Endodermal cell (in vitro differentiated cells): ENCODE data around the gene SYP. TPM values are rescaled to one million over a fixed set of nuclear protein-coding genes. Genes with fewer than 3 reads are reported as not detected.

Source experiments
- DNase-seq: peaks from one replicate; pipeline ENCODE4 v3.0.0-alpha.2; 2017
- H3K27ac ChIP-seq: 2 replicates; pipeline ENCODE4 v1.5.1; 2013; ENCODE audit warnings: mild to moderate bottlenecking, low read depth, low read length, moderate library complexity
- H3K27me3 ChIP-seq: 2 replicates; pipeline ENCODE4 v1.6.1; 2013; ENCODE audit warnings: mild to moderate bottlenecking, low read length, moderate library complexity; ENCODE audit not compliant: insufficient read depth, control insufficient read depth, poor library complexity, severe bottlenecking
- H3K36me3 ChIP-seq: 2 replicates; pipeline ENCODE4 v1.7.0; 2013; ENCODE audit warnings: mild to moderate bottlenecking, low read length, moderate library complexity; ENCODE audit not compliant: control insufficient read depth, insufficient read depth
- H3K4me1 ChIP-seq: one replicate; pipeline ENCODE4 v1.7.0; 2013; ENCODE audit warnings: low read length; ENCODE audit not compliant: control insufficient read depth, insufficient read depth
- H3K4me3 ChIP-seq: 2 replicates; pipeline ENCODE4 v1.5.1; 2013; ENCODE audit warnings: mild to moderate bottlenecking, low read length, moderate library complexity
- H3K9ac ChIP-seq: 2 replicates; pipeline ENCODE4 v1.6.1; 2013; ENCODE audit warnings: mild to moderate bottlenecking, low read length, moderate library complexity; ENCODE audit not compliant: poor library complexity, severe bottlenecking; ENCODE audit errors: extremely low read depth
- H3K9me3 ChIP-seq: 2 replicates; pipeline ENCODE4 v1.6.1; 2013; ENCODE audit warnings: mild to moderate bottlenecking, low read length, moderate library complexity; ENCODE audit not compliant: control insufficient read depth
- H3K27ac Mint-ChIP-seq: 2 replicates; pipeline ENCODE4 v1.8.0; 2020; ENCODE audit warnings: mixed read lengths
- H3K27me3 Mint-ChIP-seq: 2 replicates; pipeline ENCODE4 v1.8.0; 2021; ENCODE audit warnings: mild to moderate bottlenecking, mixed read lengths; ENCODE audit not compliant: insufficient read depth
- H3K36me3 Mint-ChIP-seq: 2 replicates; pipeline ENCODE4 v1.8.0; 2020; ENCODE audit warnings: low read depth, mixed read lengths
- H3K4me1 Mint-ChIP-seq: 2 replicates; pipeline ENCODE4 v1.8.0; 2020; ENCODE audit warnings: mixed read lengths
- H3K4me3 Mint-ChIP-seq: 2 replicates; pipeline ENCODE4 v1.8.0; 2020; ENCODE audit warnings: mild to moderate bottlenecking, moderate library complexity, mixed read lengths
- H3K9me3 Mint-ChIP-seq: 2 replicates; pipeline ENCODE4 v1.8.0; 2020; ENCODE audit warnings: mild to moderate bottlenecking, mixed read lengths
- WGBS, 2 experiments: methylation state at CpG; one replicate each; pipeline versions ENCODE4 v1.1.5 to v1.1.7; 2013; ENCODE audit warnings: missing lambda C conversion rate in 2 of 2, mixed read lengths in 1 of 2; ENCODE audit not compliant: insufficient coverage in 1 of 2, insufficient read length in 1 of 2; 5-methylcytosine and 5-hydroxymethylcytosine counted together
- total RNA-seq, 2 donors: library from RNA; stranded (reverse); fragmentation: NEBNext Ultra II Directional in 1 of 2; extraction: Animal tissue kit (Norgen Biotek cat#: 25700) in 1 of 2; gene quantifications; 2 replicates in 1 of 2; 3 replicates in 1 of 2; pipeline ENCODE4 v1.2.1, GENCODE V29; 2021
- TF ChIP-seq, protein P1 (sequence below): fragments of 200-600 bp; sonication (generic); conservative IDR thresholded peaks from 2 replicates; pipeline ENCODE4 v1.5.0; 2021; ENCODE audit warnings: antibody characterized with exemption, mild to moderate bottlenecking

SYP gene
- total RNA-seq, 2 donors from 2014 or later: 0.48 to 0.51 TPM

DNA sequence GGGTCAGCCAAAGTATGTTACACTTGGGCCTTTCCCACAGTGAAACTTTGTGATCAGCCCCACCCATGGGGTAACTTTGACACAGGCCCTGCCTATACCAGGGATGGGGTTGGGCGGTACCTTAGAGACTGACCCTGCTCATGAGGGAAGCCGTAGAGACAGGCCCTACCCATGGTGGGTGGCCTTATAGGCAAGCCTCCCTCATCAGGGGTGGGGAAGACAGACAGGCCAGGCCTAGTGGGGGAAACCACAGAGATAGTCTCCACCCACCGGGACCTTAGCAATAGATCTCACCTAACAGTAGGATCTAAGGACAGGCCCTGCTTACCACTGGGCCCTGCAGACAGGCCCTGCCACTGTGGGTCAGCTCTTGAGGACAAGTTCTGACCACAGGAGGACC, 21.5 kb downstream of the SYP start:
- H3K9me3 ChIP-seq: no peaks in the 10 kb centered on the region
- 93 to 98% methylated on average over 3 of the region's 3 CpGs for WGBS, 2 experiments
- Mint-ChIP-seq H3K4me3 (no peak overlapping the region), H3K36me3 (peaks cover 48% of the 10 kb centered on the region), H3K9me3 (peaks cover 80% of the 10 kb centered on the region), H3K27me3 (no peaks in the 10 kb centered on the region), H3K4me1 (no peaks in the 10 kb centered on the region), H3K27ac (no peak overlapping the region)
- no peak overlapping the region for H3K4me3 ChIP-seq
- TF ChIP-seq, protein P1, sequence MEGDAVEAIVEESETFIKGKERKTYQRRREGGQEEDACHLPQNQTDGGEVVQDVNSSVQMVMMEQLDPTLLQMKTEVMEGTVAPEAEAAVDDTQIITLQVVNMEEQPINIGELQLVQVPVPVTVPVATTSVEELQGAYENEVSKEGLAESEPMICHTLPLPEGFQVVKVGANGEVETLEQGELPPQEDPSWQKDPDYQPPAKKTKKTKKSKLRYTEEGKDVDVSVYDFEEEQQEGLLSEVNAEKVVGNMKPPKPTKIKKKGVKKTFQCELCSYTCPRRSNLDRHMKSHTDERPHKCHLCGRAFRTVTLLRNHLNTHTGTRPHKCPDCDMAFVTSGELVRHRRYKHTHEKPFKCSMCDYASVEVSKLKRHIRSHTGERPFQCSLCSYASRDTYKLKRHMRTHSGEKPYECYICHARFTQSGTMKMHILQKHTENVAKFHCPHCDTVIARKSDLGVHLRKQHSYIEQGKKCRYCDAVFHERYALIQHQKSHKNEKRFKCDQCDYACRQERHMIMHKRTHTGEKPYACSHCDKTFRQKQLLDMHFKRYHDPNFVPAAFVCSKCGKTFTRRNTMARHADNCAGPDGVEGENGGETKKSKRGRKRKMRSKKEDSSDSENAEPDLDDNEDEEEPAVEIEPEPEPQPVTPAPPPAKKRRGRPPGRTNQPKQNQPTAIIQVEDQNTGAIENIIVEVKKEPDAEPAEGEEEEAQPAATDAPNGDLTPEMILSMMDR: no peak
- peaks cover 6% of the 10 kb centered on the region for H3K36me3 ChIP-seq
- H3K27ac ChIP-seq: no peak overlapping the region
- H3K9ac ChIP-seq: no peak overlapping the region
- no peaks in the 10 kb centered on the region for H3K4me1 ChIP-seq
- DNase-seq: no peak
- H3K27me3 ChIP-seq: no peaks in the 10 kb centered on the region

- H3K4me1 Mint-ChIP-seq: no peaks in the 10 kb centered on the region
- no peak overlapping the region for H3K27ac ChIP-seq
- H3K36me3 ChIP-seq: peaks cover under 1% of the 10 kb centered on the region
- no peak for DNase-seq
- peaks cover 2% of the 10 kb centered on the region for H3K27me3 ChIP-seq
- H3K4me3 Mint-ChIP-seq: no peak overlapping the region
- 93 to 95% methylated on average over 2 to 23 of the region's 23 CpGs for WGBS, 2 experiments
- no peaks in the 10 kb centered on the region for H3K9me3 ChIP-seq
- peaks cover 81% of the 10 kb centered on the region for H3K9me3 Mint-ChIP-seq
- H3K4me3 ChIP-seq: no peak overlapping the region
- H3K27ac Mint-ChIP-seq: no peak overlapping the region
- H3K9ac ChIP-seq: no peak overlapping the region
- TF ChIP-seq, protein P1: no peak
- H3K27me3 Mint-ChIP-seq: peaks cover 5% of the 10 kb centered on the region
- H3K36me3 Mint-ChIP-seq: peaks cover 46% of the 10 kb centered on the region
- no peaks in the 10 kb centered on the region for H3K4me1 ChIP-seq
Measured at GRCh38 chrX:49177873-49178480, 22.0 kb downstream of the SYP start.

DNA sequence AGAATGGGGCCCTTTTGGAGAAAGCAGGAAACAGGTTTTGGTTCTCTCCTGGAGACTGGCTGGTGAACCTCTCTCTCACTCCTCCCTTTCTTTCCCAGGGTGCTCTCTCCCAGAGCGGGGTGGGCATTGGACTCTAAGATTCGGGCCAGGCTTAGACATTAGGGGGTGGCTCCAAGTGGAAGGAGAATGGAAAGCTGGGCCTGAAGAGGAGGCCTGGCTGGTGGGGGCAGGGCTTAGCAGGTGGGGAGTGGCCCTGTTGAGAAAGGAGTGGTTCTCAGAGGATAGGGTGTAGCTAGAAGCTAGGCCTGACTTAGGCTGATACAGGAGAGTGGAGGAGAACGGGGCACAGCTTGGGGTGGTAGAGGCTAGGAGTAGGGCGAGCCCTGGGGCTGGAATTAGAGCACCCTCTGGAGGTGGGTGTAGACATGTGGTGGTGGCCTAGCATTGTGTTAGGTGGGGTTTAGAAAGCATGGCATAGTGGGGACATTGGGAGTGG, 22.6 kb downstream of the SYP start:
- 88% methylated on average over 4 of the region's 4 CpGs; no CpG with 5 or more reads in 1 of the 2 experiments for WGBS, 2 experiments
- Histone ChIP-seq H3K4me1 (no peaks in the 10 kb centered on the region), H3K27me3 (peaks cover 8% of the 10 kb centered on the region), H3K9me3 (no peaks in the 10 kb centered on the region), H3K4me3 (no peak overlapping the region), H3K27ac (no peak overlapping the region), H3K9ac (no peak overlapping the region), H3K36me3 (no peaks in the 10 kb centered on the region)
- no peak for DNase-seq
- H3K36me3 Mint-ChIP-seq: peaks cover 44% of the 10 kb centered on the region
- TF ChIP-seq, protein P1: no peak
- H3K27me3 Mint-ChIP-seq: peaks cover 11% of the 10 kb centered on the region
- H3K27ac Mint-ChIP-seq: no peak overlapping the region
- peaks cover 81% of the 10 kb centered on the region for H3K9me3 Mint-ChIP-seq
- no peaks in the 10 kb centered on the region for H3K4me1 Mint-ChIP-seq
- no peak overlapping the region for H3K4me3 Mint-ChIP-seq
